T follicular helper cell (primary cell): ENCODE measurements around the gene TRIM26.

Experiments
- DNase-seq: peaks from one replicate; pipeline ENCODE4 v3.0.0-alpha.2; 2020; ENCODE audit warnings: low read depth

The TRIM26 gene

DNA sequence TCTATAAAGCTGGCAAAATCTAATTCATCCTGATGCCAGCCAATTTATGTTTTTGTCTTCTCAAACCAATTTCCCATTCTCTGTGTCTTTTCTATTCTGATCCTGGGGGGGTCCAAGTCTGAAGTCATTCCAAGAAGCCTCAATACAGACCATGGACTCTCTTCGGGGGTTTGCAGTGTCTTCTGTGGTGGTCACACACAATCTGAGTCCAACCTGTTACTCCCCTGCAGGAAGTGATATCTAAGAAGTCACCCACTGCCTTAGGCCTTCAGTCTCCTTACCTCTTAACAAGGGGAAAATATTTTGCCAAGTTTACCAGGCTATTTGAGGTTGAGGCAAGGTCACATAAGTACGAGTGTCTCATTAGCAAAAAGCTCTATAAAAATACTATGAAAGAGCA, 1.9 kb downstream of the TRIM26 start:
- no peak for DNase-seq

DNA sequence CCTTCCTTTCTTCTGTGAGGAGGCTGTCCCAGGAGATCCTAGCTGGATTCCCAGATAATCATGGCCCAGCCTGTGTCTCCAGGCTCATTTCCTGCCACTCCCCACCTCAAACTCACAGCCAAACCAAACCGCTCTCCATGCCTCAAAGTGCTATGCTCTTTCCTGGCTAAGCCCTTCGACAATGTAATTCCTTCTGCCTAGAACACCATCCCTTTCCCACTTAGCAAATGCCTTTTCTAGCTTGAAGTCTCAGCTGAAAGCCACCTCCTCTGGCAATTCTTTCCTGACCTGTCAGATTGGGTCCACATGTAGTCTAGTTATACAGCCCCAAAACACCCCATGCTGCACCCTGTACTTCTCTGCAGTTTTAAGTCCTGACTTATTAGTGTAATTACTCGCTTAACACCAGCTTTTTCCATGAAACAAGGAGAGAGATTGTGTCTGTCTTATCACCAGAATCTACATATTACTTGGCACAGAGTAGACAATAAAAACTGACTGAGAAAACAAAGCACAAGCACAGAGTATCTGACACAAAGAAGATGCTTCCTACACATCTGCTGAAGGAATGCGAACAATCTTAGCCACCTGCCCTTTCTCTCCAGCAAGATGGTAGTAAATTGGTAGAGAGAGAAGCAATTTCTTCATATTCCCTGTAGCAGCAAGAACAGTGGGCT, 5.4 kb downstream of the TRIM26 start:
- DNase-seq: no peak

DNA sequence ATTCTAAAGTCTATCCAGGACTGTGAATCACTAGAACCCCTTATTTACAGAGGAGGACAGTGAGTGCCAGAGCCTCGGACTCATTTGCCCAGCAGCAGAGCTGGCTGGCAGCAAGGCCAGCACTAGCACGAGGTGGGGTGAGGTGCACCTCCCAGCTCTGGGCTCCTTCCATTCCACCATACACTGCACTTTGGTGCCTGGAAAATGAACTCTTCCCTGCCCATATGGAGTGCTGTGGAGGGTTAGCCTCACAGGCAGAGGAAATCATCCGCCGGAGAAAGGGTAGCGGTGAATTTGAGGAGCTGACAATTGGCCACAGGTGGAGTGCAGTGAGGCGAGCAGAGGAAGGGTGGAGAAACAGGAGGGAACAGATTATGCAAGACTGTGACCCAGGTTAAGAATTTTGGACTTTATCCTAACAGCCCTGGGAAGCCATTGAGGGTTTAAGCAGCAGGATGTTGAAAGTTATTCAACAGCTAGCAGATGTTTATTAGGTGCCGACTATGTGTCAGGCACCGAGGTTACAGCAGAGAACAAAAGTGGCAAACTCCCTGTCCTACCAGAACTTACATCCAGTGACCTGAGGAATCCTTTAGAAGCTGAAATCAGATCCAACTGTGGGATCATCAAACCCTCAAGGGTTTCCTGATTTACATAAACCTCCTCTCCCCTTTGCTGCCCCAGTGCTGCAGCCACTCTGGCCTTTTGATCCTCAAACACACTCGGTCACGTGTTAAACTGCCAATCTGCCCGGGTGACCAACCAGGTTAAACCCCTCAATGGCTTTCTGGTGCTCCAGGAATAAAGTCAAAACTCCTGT, 6.2 kb downstream of the TRIM26 start:
- no peak for DNase-seq

DNA sequence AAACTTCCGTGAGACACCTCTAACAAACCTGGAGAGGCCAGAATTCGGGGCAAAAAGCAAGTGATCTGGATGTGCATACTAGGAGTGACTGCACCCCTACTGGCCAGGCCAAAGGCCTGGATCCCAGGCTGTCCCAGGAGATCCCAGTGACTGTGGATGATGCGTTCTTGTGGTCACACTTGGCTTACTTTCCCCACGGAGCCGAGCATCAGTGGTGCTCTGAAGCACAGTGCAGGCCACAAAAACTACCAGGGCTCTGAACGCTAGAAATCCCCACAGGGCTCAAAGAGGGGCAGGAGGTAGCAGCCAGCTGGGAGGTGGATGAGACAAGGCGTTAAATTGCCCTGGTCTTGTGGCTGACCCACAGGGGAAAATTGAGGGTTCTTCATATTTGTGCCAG, 7.1 kb downstream of the TRIM26 start:
- no peak for DNase-seq

DNA sequence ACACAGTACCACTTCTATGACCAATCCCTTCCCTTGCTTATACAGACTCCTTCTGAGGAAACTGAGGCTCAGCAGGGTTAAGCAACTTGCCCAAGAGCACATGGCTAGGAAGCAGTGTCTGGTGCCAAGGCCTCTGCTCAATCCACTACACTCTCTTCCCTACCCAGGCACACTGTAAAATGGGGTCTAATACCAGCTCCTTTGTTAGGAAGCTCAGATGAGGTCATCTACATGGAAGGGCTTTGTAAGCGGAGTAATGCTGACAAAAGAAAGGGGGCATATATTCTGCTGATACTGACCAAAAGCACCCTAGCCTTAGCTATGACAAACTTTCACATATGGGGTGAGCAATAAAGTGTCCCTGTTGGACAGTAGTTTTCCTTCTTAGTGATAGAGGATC, 9.1 kb downstream of the TRIM26 start:
- no peak for DNase-seq

DNA sequence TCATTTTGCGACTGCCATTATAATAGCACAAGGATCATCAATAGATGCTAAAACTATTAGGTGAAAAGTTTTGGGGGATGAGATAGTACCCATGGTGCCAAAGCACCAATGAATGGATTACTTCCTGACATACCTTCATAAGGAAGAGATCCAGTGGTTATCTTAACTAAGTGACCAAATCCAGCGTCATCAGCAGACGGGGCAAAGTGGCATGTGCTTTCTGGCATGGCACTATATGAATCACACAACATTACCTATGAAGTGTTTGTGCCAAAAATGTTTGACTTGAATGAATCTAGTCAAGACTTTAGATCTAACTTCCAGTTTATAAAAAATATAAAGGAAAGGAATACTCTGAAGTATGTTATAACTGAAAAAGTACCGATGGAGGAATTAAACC, 10.8 kb downstream of the TRIM26 start:
- no peak for DNase-seq

DNA sequence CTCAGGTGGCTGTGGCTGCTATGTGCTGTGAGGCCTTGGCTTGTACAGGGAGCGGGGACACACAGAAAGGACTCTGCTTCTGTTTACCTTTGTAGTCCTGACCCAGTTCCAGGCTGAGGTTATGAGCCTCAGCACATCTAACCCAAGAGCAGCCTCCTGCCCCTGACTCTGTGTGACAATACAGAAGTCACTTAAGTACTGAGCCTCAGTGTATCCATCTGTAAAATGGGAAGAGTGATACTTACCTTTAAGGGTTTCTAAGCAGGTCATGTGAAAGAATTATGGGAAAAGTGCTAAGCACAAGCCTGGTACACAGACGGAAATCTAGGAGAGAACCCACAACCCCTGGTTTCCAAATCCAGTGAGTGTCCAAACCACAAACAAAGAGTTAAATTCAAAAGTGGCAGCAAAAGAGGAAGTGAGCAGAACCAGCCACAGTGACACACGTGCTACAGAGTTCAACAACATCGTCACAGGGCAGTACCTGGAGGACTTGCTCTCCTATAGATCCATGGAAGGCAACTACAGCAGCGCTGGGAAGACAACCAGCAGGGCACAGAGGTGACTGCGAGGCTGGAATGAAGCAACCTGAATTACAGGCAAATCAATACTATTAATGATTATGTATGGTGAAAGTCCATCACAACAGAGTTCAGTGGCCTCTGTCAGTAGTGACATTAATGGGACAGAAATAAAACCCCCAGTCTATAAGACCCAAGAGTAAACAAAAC, 12.5 kb downstream of the TRIM26 start:
- no peak for DNase-seq

DNA sequence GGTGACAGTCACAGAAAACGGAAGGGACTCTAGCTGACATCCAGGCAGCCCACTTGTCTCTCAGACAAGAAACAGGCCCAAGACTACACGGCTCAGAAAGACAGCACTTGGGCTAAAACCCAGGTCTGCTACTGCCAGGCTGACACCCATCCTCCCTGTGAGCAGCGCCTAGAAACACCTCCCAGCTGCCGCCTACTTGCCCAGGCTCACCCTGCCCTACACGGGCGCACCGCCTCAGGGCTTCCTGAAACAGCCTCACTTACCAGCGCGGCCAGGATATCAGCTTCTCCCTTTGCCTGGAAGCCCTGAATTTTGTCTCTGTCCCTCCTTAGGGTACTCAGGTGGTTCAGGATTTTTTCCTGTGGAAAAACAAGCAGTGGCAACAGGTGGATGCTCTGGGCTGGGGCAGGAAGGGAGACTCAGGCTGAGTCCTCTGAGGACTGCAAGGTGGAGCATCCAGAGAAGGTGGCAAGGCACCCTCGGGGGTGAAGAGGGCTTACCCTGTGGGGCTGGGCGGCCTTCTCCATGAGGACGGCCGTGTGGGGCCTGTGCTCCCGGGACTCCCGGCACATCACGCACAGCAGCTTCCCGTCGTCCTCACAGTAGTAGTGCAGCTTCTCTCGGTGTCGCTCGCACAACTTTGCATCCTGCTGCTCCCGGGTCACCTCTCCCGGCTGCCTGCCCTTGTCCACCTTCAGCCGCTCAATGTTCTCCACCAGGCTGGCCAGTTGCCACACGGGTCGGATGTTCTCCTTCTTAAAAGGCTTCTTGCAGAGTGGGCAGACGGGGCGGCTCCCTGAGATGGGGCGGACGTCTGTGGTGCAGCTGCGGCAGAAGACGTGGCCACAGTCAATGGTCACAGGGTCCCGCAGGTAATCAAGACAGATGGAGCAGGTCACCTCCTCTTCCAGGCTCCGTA, 14.8 kb downstream of the TRIM26 start:
- no peak for DNase-seq

DNA sequence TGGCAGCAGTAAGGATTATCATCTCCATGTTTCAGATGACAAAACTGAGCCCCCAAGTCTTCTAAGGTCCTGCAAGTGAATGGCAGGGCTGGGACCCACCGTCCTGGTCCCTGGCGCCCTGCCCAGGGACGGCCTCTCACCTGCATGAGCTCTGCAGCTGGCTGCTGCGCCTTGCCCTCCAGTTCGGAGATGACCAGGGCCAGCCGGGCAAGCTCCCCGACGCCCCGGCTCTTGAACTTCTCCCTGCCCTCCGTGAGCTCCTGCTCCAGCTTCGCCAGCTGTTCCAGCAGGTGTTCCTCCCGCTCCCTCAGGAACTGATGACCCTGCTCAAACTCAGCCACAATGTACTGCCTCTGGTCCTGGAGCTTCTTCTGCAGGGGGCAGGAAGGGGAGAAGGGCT, 16.8 kb downstream of the TRIM26 start:
- no peak for DNase-seq

DNA sequence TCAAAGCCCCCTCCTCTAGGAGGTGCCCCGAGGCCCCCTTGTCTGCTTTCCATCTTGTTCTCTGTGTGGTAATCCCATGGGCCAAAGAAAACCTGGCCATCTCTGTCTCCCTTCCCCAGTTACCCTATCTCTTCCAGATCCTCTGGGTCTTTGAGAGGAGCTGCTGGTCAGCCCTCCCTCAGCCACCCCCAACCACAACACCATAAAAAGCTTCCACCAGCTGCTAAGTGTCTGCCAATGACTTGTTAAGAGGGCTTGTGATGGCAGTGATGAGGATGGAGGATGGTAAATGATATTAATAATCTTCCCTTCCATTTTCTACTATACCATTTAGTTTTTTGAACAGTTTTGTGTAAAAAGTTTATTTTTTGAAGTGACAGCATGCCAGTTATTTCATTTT, 17.3 kb downstream of the TRIM26 start:
- DNase-seq: no peak

DNA sequence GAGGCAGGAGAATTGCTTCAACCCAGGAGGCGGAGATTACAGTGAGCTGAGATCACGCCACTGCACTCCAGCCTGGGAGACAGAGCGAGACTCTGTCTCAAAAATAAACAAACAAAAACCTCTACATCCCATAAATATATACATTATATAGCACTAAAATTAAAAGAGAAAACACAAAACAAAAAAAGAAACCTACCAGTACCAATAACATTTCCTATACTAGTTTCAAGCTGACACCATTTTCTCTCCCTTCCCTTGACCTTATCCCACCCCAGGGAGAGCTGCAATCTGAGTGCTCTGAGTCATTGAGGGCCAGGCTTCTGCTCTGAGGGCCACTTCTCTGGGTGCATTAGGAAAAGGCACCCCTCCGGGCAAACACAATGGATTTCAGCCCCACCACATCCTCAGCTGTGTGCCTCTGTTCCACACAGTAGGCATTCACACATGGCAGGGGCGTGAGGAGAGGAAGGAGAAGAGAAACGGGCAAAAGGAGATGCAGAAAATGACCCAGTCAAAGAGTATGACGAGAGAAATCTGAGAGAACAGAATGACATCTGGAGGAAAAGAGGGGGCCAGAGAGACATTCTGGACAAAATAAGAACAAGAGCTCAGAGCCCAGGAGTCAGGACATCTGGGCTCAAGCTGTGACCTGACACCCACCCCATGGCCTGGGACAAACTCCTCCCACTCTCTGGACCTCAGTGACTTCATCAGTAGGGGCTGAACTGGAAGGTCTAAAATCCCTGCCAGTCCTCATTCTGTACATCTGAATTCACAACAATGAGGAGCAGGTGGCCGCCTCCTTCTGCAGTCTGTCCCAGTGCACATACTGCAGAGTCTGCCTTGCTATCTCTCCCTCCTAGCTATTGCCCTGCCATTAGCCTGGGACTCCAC, 18.2 kb downstream of the TRIM26 start:
- no peak for DNase-seq

DNA sequence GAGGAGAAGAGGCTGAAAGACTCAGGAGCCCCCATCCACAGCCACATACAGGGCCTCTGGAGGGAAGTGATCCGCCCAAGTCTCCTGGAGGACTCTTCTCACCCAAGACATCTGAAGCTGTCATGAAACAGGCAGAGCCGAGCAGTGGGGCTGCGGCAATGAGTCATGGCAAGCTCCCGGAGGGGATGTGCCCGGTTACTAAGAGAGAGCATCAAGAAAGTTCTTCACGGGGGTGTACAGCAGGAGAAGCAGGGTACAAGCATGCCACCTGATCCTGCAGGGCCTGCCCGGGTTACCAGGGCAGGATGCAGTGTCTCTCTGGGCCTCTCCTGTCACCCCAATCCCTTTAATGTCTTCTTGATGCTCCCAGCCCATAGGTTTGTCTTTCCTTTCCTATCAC, 21.1 kb downstream of the TRIM26 start:
- no peak for DNase-seq

DNA sequence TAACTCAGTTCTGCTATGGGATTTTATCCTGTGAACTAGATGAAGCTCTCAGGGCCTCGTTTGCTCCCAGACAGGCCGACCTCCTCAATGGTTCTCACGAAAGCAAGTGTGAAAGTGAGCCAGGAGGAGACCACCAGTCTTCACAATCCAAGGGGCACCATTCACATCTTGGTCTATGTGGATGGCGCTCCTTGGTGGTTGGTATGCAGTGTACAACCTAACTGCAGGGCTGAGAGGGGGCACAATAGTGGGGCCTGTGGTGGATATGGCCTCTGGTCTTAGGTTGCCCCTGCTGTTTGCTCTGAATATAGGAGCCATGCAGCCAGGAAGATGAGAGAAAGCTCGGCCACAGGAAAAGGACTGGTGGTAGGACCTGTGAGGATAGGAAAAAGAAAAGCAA, 24.7 kb downstream of the TRIM26 start:
- no peak for DNase-seq

DNA sequence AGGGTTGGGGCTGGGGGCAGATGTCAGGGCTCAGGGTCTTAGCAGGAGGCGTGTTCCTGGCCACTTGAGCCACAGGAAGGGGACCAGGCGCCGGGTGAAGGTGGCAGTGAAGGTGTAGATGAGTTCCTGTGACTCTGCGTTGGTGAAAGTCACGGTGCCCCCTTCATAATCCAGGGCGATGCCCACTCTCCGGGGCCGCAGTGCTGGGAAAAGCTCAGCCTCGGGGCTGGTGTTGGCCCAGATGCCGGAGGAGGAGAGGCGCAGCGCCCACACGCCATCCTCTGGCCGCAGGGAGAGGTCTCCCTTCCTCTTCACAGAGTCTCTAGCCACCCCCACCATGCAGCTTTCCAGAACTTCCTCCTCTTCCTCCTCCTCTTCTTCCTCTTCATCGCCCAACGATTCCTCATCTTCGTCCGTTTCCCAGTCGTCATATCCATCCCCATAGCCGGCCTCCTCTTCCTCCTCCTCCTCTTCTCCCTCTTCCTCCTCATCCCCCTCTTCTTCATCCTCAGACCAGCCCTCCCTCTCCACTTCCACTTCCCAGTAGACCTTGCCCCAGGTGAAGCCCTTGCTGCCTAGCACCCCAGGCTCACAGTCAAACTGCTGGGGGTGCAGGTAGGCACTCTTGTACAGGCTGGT, 27.2 kb downstream of the TRIM26 start:
- DNase-seq: no peak

DNA sequence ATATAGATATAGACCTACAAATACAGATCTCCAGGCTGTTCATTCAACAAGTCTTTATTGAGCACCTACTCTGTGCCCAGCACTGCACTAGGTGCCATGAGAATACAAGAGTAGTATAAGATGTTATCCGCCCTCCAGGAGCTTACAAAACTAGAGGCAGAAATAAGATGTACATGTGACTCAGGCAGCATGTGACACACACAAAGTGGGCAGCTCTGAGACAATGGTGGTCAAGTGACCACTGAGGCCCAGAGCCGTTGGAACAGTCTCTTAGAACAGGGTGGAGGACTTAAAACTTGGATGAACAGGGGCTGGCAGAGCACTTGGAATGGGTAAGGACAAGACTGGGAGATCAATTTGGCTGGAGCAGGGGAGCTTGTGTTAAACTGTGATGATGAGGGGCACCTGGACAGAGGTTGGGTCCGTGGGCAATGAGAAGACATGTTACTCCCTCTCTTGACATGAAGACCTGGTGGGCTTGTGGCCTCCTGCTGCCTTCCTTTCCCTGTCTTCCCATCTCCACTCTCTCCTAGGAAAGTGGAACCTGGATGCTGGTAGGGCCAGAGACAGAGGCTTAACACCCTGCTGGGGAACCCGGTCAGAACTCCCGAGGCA, 28.7 kb downstream of the TRIM26 start:
- DNase-seq: no peak

DNA sequence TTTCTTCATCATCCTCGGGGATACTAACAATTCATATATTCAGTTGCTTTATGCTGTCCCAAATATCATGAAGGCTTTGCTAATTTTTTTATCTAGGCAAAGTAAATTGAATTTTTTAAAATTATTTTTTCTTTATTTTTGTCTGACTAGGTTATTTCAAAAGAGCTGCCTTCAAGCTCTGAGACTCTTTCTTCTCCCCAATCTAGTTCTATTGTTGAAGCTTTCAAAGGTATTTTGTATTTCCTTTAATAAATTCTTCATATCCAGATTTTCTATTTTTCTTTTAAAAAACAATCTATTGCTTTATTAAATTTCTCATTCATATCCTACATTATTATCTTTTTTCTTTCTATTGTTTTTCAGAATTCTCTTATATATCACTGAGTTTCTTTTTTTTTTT, 33.1 kb downstream of the TRIM26 start:
- DNase-seq: no peak

DNA sequence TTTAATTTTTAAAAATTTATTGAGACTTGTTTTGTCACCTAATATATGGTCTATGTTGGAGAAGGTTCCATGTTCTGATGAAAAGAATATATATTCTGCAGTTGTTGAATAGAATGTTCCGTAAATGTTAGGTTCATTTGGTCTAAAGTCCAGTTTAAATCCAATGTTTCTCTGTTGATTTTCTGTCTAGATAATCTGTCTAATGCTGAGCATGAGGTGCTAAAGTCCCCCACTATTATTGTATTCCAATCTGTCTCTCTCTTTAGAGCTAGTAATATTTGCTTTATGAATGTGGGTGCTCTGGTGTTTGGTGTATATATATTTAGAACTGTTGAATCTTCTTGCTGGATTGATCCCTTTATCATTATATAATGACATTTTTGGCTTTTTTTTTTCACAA, 34.4 kb downstream of the TRIM26 start:
- no peak for DNase-seq

DNA sequence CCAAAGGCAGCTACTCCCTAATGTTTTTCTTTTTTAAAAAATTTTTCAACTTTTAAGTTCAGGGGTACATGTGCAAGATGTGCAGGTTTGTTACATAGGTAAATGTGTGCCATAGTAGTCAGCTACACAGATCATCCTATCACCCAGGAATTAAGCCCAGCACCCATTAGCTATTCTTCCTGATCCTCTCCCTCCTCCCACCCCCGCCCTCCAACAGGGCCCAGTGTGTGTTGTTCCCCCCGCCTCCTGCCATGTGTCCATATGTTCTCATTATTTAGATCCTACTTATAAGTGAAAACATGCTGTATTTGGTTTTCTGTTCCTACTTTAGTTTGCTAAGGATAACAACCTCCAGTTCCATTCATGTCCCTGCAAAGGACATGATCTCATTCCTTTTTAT, 37.4 kb downstream of the TRIM26 start:
- no peak for DNase-seq

DNA sequence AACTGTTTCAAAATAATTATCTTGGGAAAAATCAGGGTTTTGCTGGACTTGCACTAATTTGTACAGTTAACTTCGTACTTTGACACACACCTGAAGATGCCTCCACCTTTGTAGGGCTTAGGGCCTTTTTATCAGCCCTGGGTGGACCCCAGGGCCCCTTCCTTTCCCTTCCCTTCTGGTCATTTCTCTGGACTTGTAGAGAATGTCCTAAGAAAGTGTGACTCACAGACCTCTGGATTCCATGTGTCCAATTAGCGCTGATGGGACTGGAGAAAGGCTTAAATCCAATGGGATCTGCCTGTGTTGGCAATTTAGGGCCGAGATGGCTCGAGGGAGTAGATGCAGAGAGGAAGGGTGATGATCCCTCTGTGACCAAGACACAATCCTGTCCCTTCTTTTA, 40.5 kb downstream of the TRIM26 start:
- no peak for DNase-seq
